ENCODE results near the gene ZNF469. TPM values are rescaled to one million over a fixed set of nuclear protein-coding genes. Genes with fewer than 3 reads are reported as not detected.

Gene ZNF469
- total RNA-seq, 2 experiments from 2014 or later = 0.15 to 0.17 TPM

DNA sequence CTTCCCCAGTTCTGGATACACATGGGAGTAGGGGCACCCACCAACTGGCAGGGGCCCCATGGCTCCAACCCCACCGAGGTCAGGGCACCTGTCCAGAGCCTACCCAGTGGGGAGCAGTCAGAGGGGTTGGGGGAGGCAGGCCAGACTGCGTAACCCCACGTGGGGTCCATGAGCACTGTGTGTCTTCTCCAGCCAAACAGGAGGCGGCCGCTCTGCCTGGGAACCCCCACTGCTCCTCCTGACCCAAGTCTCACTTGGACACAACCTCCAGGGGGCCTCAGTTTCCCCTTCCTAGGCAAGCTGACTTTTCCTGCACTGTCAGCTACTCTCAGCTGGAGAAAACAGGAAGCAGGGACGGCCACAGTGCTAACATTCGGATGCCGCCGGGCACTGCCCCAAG, 7.5 kb downstream of the ZNF469 start:
- Mint-ChIP-seq H3K27ac (no peak overlapping the region), H3K36me3 (ENCODE audit: low read depth) (no peaks in the 10 kb centered on the region), H3K4me3 (no peak overlapping the region), H3K4me1 (ENCODE audit: low read depth) (no peaks in the 10 kb centered on the region), H3K9me3 (no peaks in the 10 kb centered on the region), H3K27me3 (ENCODE audit: low read depth) (peaks cover 10% of the 10 kb centered on the region)
- DNase-seq = no peak
- intact Hi-C loops (cut with micrococcal nuclease) = no loop called here
- CTCF ChIA-PET = no interaction called here

DNA sequence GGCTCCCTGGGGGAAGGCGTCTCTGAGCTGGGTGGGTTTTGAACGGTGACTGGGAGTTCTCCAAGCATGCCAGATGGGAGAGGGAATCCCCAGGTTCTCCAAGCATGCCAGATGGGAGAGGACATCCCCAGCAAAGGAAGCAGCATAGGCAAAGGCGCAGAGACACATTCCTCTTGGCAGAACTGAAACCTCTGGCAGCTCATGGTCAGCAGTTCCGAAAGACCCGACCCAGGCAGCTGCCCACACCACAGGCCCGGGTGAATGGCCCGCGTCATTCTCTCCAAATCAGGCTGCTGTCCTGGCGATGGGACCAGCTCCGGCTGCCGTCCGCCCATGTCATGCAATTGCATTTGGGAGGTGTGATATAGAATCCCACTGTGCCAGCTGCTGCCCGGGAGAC, 8.0 kb downstream of the ZNF469 start:
- CTCF ChIA-PET = no interaction called here
- no peak for DNase-seq
- Mint-ChIP-seq H3K4me1 (ENCODE audit: low read depth) (no peaks in the 10 kb centered on the region), H3K36me3 (ENCODE audit: low read depth) (no peaks in the 10 kb centered on the region), H3K4me3 (no peak overlapping the region), H3K27me3 (ENCODE audit: low read depth) (peaks cover 5% of the 10 kb centered on the region), H3K9me3 (no peaks in the 10 kb centered on the region), H3K27ac (no peak overlapping the region)
- intact Hi-C loops (cut with micrococcal nuclease) = no loop called here

DNA sequence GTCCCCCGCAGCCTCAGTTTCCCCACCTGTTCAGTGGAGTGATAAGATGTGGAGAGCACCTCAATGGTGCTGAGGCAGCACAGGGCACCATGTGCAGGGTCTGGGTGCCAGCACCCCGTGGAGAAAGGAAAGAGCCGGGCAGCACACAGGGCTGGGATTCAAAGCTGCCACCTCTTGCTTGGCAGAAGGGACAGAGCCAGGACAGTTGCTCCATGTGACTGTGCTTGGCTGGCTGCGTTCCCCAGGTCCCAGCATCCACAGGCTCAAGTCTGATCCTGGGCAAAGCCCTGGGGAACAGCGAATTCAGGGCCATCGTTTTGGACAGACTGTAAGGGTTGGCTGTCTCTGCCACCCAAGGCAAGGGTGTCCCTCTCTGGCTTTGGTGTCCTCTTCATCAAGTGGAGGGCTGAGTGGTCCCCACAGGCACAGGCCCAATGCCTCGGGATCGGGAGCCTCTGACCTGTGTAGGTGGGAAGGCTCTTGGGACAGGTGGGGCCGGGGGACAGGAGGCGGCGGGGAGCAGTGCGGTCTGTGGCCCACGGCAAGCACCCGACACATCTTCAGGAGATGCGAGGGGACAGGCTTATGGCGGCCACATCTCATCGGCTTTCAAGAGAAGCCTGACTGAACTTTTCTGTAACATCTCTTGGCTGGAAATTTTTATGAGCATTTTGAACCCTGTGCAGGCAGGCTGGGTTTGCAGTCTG, 8.5 kb downstream of the ZNF469 start:
- CTCF ChIA-PET = no interaction called here
- Mint-ChIP-seq H3K9me3 (no peaks in the 10 kb centered on the region), H3K4me1 (ENCODE audit: low read depth) (no peaks in the 10 kb centered on the region), H3K27ac (no peak overlapping the region), H3K4me3 (no peak overlapping the region), H3K36me3 (ENCODE audit: low read depth) (no peaks in the 10 kb centered on the region), H3K27me3 (ENCODE audit: low read depth) (peaks cover 3% of the 10 kb centered on the region)
- no peak for DNase-seq
- intact Hi-C loops (cut with micrococcal nuclease) = no loop called here

DNA sequence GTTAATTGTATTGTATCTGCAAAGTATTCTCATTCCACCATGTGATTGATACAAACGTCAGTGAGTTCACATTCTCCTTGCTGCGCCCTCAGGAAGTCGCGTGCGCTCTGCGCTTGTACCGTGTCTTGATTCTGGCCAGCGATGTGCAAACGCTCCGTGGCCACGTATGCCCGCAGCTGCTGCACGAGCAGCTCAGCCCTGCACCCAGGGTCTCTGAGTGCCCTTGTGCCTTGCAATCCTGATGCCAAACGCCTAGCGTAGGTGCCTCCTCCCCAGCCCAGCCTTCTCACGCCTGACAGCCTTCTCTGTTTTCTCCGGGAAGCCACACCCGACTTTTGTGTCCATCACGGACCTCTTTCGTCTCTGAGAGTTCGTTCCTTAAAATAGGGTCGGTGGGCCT, 9.4 kb downstream of the ZNF469 start:
- Mint-ChIP-seq H3K36me3 (ENCODE audit: low read depth) (no peaks in the 10 kb centered on the region), H3K27ac (no peak overlapping the region), H3K4me3 (no peak overlapping the region), H3K9me3 (no peaks in the 10 kb centered on the region), H3K27me3 (ENCODE audit: low read depth) (no peaks in the 10 kb centered on the region), H3K4me1 (ENCODE audit: low read depth) (no peaks in the 10 kb centered on the region)
- DNase-seq = no peak
- CTCF ChIA-PET = no interaction called here
- intact Hi-C loops (cut with micrococcal nuclease) = no loop called here

DNA sequence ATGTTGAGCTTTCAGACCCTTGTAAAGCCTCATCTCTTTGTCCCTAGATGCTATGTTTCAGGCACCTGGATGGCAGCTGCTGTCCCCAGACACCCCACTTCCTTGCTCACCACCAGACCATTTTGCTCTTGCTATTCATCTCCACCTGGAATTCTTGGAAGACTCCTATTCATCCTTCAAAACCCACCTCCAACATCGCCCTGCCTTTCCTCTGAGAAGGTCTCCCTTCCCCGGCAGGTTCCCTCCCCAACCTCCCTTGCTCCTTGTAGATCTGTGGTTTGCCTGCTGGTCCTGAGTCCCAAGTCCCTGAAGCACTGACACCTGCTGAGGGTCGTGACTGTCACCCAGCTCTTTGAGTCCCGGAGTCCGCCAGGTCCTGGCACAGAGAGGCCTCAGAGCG, 9.9 kb downstream of the ZNF469 start:
- H3K4me1 Mint-ChIP-seq (ENCODE audit: low read depth) = no peaks in the 10 kb centered on the region
- no peaks in the 10 kb centered on the region for H3K36me3 Mint-ChIP-seq (ENCODE audit: low read depth)
- no peaks in the 10 kb centered on the region for H3K27me3 Mint-ChIP-seq (ENCODE audit: low read depth)
- H3K4me3 Mint-ChIP-seq = no peak overlapping the region
- no peak overlapping the region for H3K27ac Mint-ChIP-seq
- CTCF ChIA-PET = no interaction called here
- DNase-seq = no peak
- intact Hi-C loops (cut with micrococcal nuclease) = no loop called here
- H3K9me3 Mint-ChIP-seq = no peaks in the 10 kb centered on the region

DNA sequence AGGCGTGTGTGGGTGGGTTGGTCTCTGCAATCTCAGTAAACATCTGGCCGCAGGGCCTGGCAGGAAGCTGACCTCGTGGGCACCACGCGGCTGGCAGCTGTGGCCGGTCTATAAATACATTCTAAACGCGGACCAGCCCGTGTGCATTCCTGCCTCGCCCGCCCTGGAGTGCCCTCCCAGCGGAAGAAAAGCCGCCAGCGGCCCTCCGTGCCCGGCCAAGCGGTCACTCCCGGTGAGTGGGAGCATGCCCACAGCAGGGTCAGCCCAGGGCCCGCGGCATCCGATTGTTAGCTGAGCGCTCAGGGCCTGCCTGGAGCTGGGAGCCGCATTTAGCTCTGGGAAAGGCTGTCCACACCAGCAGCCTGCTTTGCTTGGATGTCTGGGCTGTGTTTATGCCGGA, 10.3 kb downstream of the ZNF469 start:
- H3K27me3 Mint-ChIP-seq (ENCODE audit: low read depth) = no peaks in the 10 kb centered on the region
- no peaks in the 10 kb centered on the region for H3K36me3 Mint-ChIP-seq (ENCODE audit: low read depth)
- no peaks in the 10 kb centered on the region for H3K9me3 Mint-ChIP-seq
- H3K27ac Mint-ChIP-seq = no peak overlapping the region
- H3K4me1 Mint-ChIP-seq (ENCODE audit: low read depth) = no peaks in the 10 kb centered on the region
- intact Hi-C loops (cut with micrococcal nuclease) = no loop called here
- CTCF ChIA-PET = no interaction called here
- H3K4me3 Mint-ChIP-seq = no peak overlapping the region
- DNase-seq = no peak

DNA sequence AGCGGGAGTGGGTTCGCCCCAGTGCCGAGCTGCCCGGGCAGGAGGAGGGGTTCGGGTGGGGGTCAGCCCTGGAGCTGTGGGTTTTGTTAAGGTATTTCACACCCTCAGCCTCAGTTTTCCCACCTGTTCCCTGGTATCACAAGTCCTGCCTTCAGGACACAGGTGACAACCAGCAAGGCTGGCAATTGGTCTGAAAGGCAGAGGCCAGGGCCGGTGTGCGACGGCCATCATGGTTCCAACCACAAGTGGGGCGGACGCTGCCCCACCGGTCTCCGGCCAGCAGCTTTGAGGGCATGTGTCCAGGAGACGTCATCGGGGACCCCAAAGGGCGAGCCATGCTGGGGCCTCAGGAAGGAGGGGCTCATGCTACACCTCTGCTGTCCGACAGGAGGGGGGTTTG, 10.8 kb downstream of the ZNF469 start:
- no peak overlapping the region for H3K27ac Mint-ChIP-seq
- no peaks in the 10 kb centered on the region for H3K9me3 Mint-ChIP-seq
- intact Hi-C loops (cut with micrococcal nuclease) = no loop called here
- no peaks in the 10 kb centered on the region for H3K4me1 Mint-ChIP-seq (ENCODE audit: low read depth)
- H3K36me3 Mint-ChIP-seq (ENCODE audit: low read depth) = no peaks in the 10 kb centered on the region
- no peak overlapping the region for H3K4me3 Mint-ChIP-seq
- H3K27me3 Mint-ChIP-seq (ENCODE audit: low read depth) = no peaks in the 10 kb centered on the region
- CTCF ChIA-PET = no interaction called here
- DNase-seq = no peak

DNA sequence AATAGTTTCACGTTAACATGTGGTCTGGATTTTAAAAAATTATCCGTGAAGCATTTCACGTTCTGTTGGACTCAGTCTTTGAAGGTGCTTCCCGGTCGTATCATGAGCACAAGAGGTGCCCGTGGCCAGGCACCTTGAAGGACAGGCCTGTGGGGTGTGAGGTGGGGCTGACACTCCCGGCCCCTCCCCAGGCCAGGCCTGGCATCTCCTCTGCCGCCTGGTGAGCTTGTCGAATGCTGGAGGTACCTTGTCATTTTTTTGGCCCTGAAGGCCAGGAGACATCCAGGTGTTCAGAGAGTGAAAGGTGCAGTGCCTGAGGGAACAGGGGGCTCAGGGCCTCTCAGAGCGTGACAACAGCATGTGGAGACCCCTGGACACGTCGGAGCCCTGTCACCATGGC, 11.7 kb downstream of the ZNF469 start:
- no peaks in the 10 kb centered on the region for H3K4me1 Mint-ChIP-seq (ENCODE audit: low read depth)
- H3K27ac Mint-ChIP-seq = no peak overlapping the region
- DNase-seq = no peak
- no peak overlapping the region for H3K4me3 Mint-ChIP-seq
- CTCF ChIA-PET = no interaction called here
- no peaks in the 10 kb centered on the region for H3K36me3 Mint-ChIP-seq (ENCODE audit: low read depth)
- intact Hi-C loops (cut with micrococcal nuclease) = no loop called here
- no peaks in the 10 kb centered on the region for H3K9me3 Mint-ChIP-seq
- no peaks in the 10 kb centered on the region for H3K27me3 Mint-ChIP-seq (ENCODE audit: low read depth)

DNA sequence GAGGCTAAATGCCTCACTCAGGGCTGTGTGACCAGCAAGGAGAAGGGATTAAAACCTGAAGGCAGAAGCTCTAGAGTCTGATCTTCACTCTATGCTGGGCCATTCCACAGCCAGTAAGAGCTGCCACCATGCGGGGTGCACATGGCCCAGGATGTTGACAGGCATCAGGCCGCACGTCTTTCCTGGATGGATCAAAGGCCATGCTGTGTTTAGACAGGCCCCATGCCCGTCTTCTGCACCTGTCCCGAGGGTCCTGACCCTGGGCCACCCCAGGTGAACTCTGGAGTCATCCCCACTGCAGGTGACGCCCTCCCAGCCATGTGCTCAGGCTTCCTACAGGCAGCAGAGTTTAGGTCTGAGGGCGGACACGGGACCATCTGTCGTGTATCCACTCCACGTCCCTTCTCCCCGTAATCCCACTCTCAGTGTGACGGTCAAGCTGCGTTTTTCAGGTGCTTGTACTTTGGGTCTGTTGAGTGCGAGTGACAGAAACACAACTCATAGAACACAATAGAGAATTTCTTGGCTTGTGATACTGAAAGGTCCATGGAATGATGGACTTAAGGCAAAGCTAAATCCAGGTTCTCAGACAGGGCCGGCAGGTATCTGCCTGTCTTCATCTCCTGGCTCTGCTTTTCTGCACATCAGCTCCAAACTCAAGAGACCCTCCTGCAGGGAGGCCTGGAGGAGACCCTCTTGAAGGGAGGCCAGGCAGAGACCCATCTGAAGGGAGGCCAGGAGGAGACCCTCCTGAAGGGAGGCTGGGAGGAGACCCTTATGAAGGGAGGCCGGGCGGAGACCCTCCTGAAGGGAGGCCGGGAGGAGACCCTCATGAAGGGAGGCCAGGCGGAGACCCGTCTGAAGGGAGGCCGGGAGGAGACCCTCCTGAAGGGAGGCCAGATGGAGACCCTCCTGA, 13.2 kb downstream of the ZNF469 start:
- intact Hi-C loops (cut with micrococcal nuclease) = no loop called here
- H3K9me3 Mint-ChIP-seq = no peaks in the 10 kb centered on the region
- CTCF ChIA-PET = no interaction called here

DNA sequence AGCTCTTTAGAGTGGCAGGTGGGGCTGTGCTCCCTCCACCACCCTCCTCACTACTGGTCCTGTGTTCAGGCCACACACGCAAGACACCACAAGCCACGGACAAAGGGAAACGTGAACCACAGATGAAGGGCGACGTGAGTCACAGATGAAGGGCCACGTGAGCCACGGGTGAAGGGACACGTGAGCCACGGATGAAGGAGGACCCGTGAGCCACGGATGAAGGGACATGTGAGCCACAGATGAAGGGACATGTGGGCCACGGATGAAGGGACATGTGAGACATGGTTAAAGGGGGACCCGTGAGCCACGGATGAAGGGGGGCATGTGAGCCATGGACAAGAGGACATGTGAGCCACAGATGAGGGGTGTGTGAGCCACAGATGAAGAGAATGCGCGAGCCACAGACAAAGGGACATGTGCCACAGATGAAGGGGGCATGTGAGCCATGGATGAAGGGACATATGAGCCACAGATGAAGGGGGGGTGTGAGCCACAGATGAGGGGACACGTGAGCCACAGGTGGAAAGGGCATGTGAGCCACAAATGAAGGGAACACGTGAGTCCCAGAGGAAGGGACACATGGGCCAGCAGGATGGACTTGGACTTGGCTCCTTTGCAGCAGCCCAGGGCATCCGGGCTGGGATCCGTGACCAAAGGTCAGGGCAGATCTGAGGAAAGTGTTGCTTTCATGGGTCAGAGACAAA, 15.6 kb downstream of the ZNF469 start:
- H3K9me3 Mint-ChIP-seq = no peaks in the 10 kb centered on the region
- no peaks in the 10 kb centered on the region for H3K27me3 Mint-ChIP-seq (ENCODE audit: low read depth)
- H3K4me3 Mint-ChIP-seq = no peak overlapping the region
- intact Hi-C loops (cut with micrococcal nuclease) = no loop called here
- H3K36me3 Mint-ChIP-seq (ENCODE audit: low read depth) = no peaks in the 10 kb centered on the region
- H3K27ac Mint-ChIP-seq = no peak overlapping the region
- no peak for DNase-seq
- H3K4me1 Mint-ChIP-seq (ENCODE audit: low read depth) = no peaks in the 10 kb centered on the region
- CTCF ChIA-PET = no interaction called here

More for the DNA sequence above, 13.2 kb downstream of the ZNF469 start:
- H3K27ac Mint-ChIP-seq = no peak overlapping the region
- H3K36me3 Mint-ChIP-seq (ENCODE audit: low read depth) = no peaks in the 10 kb centered on the region
- no peaks in the 10 kb centered on the region for H3K27me3 Mint-ChIP-seq (ENCODE audit: low read depth)
- H3K4me1 Mint-ChIP-seq (ENCODE audit: low read depth) = no peaks in the 10 kb centered on the region
- H3K4me3 Mint-ChIP-seq = no peak overlapping the region
- DNase-seq = no peak

DNA sequence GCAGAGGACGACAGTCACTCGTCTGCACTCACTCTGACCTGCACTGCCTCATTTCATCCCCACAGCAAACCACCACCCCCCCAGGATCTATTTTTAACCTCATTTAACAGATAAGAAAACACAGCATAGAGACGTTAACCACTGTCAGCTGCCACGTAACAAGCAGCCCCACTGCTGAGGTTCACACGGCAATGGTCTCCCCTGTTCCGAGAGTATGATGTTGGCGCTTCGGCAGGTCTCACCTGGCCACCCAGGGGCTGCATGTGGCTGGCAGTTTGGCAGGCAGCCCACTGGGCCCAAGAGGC, 16.1 kb downstream of the ZNF469 start:
- Mint-ChIP-seq H3K9me3 (no peaks in the 10 kb centered on the region), H3K27ac (no peak overlapping the region), H3K27me3 (ENCODE audit: low read depth) (no peaks in the 10 kb centered on the region), H3K4me1 (ENCODE audit: low read depth) (no peaks in the 10 kb centered on the region), H3K36me3 (ENCODE audit: low read depth) (no peaks in the 10 kb centered on the region), H3K4me3 (no peak overlapping the region)
- CTCF ChIA-PET = no interaction called here
- intact Hi-C loops (cut with micrococcal nuclease) = no loop called here
- DNase-seq = no peak

DNA sequence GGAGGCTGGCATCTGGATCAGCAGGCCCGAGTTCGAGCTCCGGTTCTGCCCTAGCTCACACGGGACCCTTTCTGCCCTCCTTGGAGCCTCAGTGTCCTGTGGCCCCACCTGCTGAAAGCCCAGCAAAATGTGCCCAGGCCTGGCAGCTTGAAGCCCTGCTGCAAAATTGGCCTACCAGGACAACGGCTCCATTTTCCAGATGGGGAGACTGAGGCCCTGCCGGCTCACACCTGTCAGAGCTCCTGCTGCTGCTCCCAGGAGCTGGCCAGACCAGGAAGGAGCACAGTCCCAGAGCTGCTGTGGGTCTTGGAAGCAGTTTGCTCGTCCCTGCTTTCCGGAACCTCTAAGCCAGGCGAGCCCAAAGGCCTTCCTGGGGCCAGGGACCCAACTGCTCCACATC, 17.4 kb downstream of the ZNF469 start:
- no peaks in the 10 kb centered on the region for H3K4me1 Mint-ChIP-seq (ENCODE audit: low read depth)
- H3K9me3 Mint-ChIP-seq = no peaks in the 10 kb centered on the region
- intact Hi-C loops (cut with micrococcal nuclease) = no loop called here
- no peak overlapping the region for H3K27ac Mint-ChIP-seq
- H3K4me3 Mint-ChIP-seq = no peak overlapping the region
- H3K27me3 Mint-ChIP-seq (ENCODE audit: low read depth) = no peaks in the 10 kb centered on the region
- DNase-seq = no peak
- CTCF ChIA-PET = no interaction called here
- H3K36me3 Mint-ChIP-seq (ENCODE audit: low read depth) = no peaks in the 10 kb centered on the region
